Epithelial cell of prostate (primary cell): ENCODE measurements around the gene GALNT6.
"Not testable (repeated sequence)": the region's sequence is repeated elsewhere in the genome, so short reads cannot be mapped to it uniquely, and the experiment has no call there.

Experiments used
- DNase-seq: peaks from one replicate; pipeline ENCODE4 v3.0.0-alpha.2; 2011; ENCODE audit warnings: low read depth, low spot score
- H3K27ac ChIP-seq: fragments of 450-650 bp; 2 replicates; pipeline ENCODE4 v1.5.1; 2017; ENCODE audit warnings: mild to moderate bottlenecking

GALNT6 gene

GRCh38 chr12:51361161-51362016 is 29.8 kb downstream of the GALNT6 start:
- no peak overlapping the region for H3K27ac ChIP-seq
- no peak for DNase-seq

GRCh38 chr12:51360315-51360714 is 30.9 kb downstream of the GALNT6 start:
- no peak overlapping the region for H3K27ac ChIP-seq
- DNase-seq, result no peak

- H3K27ac ChIP-seq, result no peak overlapping the region
- no peak for DNase-seq
Observed at GRCh38 chr12:51359851-51360250, 31.4 kb downstream of the GALNT6 start.

GRCh38 chr12:51358496-51358895 is 32.7 kb downstream of the GALNT6 start:
- H3K27ac ChIP-seq, result no peak overlapping the region

DNA sequence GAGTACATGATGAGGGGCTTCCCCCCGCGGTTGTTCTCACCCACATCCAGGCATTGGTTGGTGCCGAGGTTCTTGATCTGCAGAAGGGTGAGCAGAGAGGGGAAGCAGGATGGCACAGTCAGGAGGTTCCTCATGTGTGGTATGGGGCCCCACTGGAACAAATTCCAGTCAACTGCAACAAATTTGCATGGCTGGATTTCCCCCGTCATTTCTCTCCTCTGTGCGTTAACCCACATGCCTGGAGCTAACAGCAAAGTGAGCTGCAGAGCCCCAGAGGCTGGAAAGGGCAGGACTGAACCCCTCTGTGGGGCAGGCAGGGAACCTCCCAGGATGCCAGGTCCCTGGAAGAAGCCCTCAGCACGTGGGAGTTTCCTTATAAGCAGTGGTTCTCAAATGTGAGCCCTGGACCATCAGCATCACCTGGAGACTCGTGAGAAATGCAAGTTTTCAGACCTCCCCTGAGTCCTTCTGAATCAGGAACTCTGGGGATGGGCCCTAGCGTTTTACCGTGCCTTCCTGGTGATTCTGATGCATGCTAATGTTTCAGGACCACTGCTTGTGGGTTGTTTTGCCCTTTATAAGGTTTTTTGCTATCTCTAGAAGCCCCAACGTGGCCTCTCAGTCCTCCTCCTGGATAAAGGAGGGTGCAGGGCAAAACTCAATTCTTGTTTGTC is 33.7 kb downstream of the GALNT6 start:
- DNase-seq, result no peak
- H3K27ac ChIP-seq, result no peak overlapping the region

More at GRCh38 chr12:51358496-51358895, 32.7 kb downstream of the GALNT6 start:
- no peak for DNase-seq

DNA sequence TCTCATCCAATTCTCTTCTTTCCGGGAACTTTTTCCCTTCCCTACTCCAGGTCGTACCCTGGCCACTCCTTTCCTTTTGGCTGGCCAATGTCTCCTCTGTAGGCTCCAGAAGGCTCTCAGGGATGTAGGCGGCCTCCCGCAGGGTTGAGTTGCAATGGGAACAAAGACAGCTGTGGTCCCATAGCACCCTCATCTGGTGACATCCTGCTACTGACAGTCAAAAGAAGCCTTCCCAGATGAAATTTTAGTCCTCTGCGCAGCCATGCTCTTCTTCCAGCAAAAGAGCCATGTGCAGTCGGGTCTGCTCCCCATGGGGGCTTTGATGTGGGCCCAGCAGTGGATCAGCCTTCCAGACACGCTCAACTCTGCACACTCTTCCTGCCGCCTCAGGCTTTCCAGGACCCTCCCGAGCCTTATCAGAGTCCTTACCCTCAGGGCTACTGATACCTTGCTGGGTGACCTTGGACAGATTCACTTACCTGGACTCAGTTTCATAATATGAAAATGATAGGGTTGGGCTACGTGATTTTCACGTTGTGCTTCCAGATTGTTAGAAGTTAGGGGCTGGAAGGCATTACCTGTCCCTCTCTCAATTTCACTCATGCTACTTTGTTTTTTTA is 39.2 kb downstream of the GALNT6 start:
- H3K27ac ChIP-seq, result no peak overlapping the region
- DNase-seq, result no peak

DNA sequence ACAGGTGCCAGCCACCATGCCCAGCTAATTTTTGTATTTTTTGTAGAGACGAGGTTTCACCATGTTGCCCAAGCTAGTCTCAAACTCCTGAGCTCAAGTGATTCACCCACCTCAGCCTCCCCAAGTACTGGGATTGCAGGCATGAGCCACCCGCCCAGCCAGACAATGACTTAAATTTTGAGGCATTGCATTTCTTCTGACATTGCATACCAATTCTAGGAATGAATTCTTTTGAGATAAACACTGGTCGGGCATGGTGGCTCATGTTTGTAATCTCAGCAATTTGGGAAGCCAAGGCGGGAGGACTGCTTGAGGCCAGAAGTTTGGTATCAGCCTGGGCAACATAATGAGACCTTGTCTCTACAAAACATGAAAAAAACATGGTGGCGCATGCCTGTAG is 42.2 kb downstream of the GALNT6 start:
- H3K27ac ChIP-seq, result peak overlapping the region; percentile 22
- peak; percentile 29 for DNase-seq

DNA sequence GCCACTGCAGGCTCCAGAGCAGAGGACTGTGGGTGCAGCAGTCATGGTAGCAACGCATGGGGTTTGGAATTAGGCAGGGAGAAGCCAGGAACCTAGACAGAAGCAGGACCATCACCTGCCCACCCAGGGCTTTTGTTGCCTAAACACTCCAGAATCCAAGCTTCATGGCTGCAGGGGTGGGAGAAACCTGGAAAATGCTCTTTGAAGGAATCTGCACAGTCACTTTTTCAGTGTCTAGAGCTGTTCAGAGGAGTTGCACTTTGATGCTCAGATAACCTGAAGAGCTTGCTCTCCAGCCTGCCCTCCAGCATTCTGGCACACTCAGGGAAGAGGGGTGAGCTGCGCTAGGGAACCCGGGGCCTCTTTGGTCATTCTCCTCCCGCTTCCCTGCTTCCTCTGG is 43.1 kb downstream of the GALNT6 start:
- no peak overlapping the region for H3K27ac ChIP-seq
- no peak for DNase-seq

DNA sequence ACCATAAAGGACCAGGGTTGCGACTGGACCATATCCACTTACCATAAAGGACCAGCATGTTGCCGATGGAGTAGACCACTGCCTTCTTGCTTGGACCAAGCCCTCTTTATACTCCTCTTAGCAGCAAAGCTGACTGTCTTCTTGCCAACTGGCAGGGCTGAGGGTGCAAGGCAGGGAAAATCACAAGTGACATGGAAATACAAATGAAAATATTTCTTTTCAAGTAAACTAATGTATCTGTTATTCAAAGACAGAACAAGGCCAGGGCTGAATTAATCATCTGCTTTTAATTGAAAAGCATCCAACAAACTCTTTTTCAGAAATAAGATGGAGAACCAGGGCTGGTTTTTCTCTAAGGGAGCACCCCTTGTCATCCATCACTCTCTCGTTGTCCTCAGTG is 44.6 kb downstream of the GALNT6 start, which contains the start of gene CELA1:
CELA1 (minus strand) TSS at position 99 of the 400 bp plus-strand sequence; CDS start at position 58, 41 bp downstream.
- DNase-seq, result no peak
- H3K27ac ChIP-seq, result no peak within 1 kb of the TSS

GRCh38 chr12:51345681-51346080 is 45.5 kb downstream of the GALNT6 start:
- no peak for DNase-seq
- H3K27ac ChIP-seq, result no peak overlapping the region

GRCh38 chr12:51343201-51343600 is 48.0 kb downstream of the GALNT6 start:
- no peak for DNase-seq

DNA sequence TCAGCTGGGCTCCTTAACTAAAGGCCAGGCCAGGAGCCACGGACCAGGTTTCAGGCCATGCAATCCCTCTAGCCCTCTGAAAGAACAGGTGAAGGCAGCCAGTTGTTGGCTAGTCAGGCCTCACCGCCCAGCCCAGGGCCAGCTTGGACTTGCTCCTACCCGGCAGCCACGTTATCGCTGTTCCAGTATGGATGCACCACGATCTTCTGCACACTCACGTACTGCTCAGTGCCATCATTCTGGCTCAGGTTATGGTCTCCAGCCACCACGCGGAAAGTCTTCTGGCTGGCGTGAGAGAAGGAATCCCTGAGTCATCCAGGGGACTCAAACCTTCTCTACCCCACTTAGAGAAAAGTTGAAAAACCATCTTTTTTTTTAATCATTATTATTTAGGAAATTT is 48.8 kb downstream of the GALNT6 start:
- no peak for DNase-seq
- no peak overlapping the region for H3K27ac ChIP-seq

More at GRCh38 chr12:51343201-51343600, 48.0 kb downstream of the GALNT6 start:
- H3K27ac ChIP-seq, result no peak overlapping the region

DNA sequence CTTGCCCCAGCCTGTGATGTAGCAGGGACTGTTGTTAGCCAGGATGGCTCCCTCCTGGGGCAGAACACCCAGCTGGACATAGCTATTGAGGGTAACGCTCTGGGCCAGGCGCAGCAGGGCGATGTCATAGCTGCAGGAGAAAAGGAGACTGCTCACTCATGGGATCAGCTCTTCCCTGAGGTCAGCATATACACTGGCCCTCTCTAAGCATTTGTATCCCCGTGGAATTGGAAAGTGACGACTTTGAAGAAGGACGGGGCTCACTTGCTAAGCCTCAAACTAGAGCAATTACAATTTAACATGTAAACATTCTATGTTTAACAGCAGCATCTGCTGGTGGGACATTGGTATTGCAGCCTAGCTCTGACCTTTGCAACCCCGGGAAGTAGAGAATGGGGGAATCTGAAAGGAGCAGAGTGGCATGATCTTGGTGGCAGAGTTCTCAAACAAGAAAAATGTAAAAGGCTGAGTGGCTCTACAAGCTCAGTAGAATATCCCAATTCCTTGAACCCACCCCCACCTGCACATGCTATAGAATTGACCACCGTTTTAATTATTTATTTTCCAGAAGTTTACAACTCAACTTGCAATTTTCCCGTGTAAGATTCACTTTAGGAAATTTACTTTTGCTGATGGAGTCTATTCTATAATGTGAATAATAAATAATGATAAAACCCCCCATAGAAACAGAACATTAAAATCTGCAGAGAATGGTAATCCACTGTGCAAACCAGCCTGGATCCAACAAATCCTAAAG is 49.8 kb downstream of the GALNT6 start:
- H3K27ac ChIP-seq, result no peak overlapping the region
- DNase-seq, result no peak

DNA sequence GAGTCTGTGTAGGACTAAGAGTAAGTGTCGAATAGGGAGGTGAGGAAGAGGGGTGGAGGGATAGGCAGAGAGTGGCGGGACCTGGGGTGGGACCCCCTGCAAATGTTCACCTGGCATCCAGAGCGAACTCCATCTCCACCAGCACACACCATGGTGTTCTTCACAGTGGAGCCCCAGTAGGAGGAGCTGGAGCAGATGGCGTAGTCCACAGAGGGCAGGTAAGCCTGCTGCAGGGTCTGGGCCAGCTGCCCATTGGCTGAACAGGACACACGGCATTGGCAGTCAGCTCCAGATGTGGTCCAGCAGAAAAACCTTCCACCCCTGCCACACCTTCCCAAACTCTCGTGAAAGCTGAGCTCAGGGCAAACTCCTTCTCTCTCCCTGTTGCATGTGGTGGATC is 51.5 kb downstream of the GALNT6 start:
- H3K27ac ChIP-seq, result no peak overlapping the region
- no peak for DNase-seq

GRCh38 chr12:51337336-51337735 is 53.9 kb downstream of the GALNT6 start:
- not testable (repeated sequence) for H3K27ac ChIP-seq, DNase-seq

DNA sequence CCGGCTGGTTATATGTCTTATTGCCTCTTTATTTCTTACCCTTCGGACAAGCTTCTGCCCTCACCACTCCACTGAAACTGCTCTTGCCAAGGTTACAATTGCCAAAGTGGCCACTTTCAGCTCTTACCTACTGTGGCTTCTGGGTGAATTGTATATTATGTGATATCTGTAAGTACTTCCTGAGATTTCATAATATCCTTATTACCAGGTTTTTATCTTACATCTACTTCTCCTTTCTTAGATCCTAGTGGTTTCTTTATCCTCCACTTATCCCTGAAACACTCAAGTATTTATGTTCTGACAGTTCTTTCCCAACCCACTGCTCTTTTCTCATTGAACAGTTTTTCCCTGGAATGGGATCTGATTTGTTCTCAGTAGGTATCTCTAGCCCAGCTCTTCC is 55.3 kb downstream of the GALNT6 start:
- DNase-seq, result no peak
- H3K27ac ChIP-seq, result no peak overlapping the region

GRCh38 chr12:51334764-51335163 is 56.4 kb downstream of the GALNT6 start:
- no peak overlapping the region for H3K27ac ChIP-seq
- no peak for DNase-seq

- no peak overlapping the region for H3K27ac ChIP-seq
Observed at GRCh38 chr12:51333536-51333935, 57.7 kb downstream of the GALNT6 start.

GRCh38 chr12:51330186-51330585 is 61.0 kb downstream of the GALNT6 start:
- DNase-seq, result no peak
- H3K27ac ChIP-seq, result no peak overlapping the region

More at GRCh38 chr12:51333536-51333935, 57.7 kb downstream of the GALNT6 start:
- DNase-seq, result no peak

DNA sequence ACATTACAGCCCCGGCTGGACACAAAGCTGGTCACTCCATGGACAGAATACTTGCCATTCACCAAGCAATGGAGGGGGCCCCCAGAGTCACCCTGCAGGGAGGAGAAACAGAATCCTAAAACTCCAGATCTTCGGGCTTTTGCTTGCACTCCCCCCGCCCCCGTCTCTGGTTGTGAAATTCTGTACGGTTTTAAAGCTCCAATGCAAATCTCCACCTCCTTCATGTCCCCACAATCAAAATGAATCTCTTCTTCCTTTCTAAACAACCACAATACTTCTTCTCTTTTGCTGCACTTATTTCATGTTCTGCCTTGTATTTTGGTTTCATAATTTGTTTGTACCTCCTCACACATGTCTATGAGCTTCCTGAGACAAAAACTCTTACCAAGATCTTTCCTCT is 61.5 kb downstream of the GALNT6 start:
- H3K27ac ChIP-seq, result no peak overlapping the region
- DNase-seq, result no peak
